ENCODE results near the gene KLHL21.

KLHL21 gene

DNA sequence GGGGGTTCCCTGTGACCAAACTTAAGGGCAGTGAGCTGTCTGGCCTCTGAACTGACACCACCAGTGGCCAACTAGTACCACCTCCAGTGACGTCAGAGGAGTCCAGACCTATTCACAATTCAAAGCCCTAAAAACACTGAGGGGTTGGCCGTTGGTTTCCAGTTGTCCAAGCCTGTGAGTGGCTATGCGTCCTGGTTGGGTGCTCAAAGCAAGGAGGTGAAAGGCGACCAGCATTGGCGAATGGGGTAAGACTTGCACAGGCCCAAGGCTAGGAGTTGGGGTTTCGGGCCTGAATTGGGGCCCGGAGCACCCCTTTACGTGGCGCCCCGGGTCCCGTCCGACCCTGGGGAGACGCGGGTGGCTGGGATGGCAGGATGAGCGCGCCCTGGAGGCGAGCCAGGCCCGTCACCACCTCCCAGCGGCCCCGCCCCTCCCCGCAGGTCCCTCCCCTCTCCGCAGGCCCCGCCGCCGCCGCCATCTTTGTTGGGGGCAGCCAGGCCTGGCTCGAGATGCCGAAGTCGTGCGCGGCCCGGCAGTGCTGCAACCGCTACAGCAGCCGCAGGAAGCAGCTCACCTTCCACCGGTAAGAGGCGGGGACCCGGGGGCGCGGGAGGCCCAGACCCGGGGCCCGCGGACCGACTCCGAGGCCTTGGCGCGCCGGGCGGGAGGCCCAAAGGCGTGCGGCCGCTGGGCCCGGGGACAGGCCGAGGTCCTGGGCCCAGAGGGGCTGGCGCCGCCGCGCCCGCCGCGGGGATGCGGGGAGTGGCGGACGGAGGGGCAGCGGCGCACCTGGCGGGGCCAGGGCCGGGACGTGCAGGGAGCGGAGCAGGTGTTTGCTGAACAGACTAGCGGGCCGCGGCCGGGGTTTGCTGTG is 22.3 kb upstream of the KLHL21 start, which contains the start of gene THAP3:
THAP3 (plus strand) TSS at position 159 of the 874 bp plus-strand sequence; CDS start at position 510, 351 bp downstream.
- DNase-seq (ENCODE audit: low spot score) = peak; percentile 83

DNA sequence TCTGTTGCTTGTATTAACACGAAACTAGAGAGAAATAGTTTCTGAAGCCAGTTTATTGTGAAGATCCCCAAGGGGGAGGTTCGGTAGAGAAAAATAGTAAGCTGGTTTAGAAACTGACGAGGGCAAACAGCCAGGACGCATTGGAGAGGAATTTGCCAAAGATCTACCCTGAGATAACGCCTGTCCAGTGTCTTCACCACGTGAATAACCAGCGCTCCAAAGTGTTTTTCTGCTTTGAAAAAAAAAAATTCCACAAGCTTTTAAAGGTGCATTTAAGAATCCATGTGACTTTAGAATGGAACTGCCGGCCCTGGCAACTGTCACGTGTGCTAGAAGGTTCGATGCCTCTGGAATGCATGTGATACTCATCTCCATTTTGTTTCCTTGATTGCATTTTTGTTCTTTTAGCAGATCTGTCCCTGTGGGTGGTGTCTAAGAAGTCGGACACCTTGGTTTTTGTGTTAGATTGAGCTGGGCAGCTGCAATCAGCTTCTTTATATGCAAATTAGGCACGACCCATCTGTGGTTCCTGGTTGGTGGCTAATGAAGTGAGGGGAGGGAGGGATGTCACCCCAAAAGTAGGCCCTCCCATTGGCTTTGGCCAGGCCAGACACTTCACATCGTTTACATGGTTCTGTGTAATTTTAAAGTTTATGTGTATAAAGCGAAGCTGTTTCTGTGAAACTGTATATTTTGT is 20.7 kb upstream of the KLHL21 start:
- DNase-seq (ENCODE audit: low spot score) (no peak), FAIRE-seq (no peak)

More for the DNA sequence above, 22.3 kb upstream of the KLHL21 start, which contains the start of gene THAP3:
- FAIRE-seq = no peak

DNA sequence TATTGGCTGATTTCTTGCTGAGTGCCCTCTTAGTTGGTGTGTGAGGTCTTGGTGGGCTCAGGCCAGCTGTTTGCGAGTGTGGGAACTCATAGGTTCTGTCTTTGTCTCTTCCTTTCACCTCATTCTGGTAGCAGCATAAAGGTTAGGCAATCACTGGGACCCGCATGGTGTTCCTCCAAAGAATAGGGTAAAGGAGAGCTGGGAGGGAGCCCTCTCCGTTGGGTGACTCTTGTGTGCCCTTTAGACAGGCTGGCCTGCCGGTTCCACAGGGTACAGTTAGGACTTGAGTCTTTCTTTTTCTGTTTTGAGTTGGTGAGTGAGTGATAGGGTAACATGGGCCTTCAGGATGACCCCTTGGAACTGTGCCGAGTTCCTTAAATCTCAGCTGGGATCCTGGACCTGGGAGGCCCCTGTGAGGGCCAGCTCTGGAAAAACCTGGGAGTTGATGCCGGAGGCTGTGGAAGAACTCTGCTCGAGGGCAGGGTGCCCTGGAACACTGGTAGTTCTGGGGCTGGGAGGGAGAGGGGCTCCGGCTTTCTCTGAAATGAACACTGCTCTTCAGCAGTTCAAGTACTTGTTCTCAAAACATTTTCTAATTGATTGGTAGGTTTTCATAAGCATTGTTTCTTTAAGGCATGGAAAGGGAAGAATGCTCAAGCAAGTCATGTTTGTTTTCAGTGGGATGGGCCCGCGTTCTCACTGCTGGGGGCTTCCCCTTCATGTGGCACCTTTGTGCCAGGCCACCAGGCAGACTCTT is 19.9 kb upstream of the KLHL21 start:
- DNase-seq (ENCODE audit: low spot score) (no peak), FAIRE-seq (no peak)

DNA sequence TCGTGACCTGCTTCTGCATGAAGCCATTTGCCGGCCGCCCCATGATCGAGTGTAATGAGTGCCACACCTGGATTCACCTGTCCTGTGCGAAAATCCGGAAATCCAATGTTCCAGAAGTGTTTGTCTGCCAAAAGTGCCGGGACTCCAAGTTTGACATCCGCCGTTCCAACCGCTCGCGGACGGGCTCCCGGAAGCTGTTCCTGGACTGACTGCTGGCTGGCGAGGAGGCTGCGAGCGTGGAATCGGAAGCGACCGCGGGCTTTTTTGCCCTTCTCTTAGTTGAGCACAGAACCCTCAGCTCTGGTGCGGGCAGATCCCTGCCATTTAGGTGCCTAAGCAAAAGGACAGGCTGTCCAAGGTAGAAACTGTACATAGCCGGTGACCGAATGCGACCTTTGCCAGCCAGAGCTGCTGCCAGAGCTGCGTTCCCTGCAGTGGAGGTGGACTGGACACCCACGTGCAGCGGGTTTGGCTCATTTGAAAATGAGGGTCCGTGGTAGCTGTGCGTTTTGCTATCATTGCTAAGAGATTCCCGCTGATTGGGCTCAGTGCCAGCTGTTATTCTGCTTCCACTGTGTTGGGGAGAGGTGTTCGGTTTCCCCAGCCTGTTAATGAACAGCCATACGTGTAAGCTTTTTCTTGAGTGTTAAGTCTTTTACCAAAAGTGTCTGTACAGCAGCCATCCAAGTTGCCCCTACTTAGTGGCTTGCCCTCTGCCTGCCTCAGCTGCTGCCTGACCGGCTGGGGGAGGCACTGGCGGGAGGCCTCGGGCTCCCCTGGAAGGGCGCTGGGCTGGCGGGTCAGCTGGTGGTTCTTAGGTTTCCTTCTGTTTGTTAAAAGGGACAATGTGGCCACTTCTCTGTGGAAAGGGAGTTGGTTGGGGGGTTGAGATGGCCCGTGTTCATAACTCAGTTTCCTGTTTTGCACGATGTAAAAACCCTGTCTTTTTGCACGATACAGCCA is 19.0 kb upstream of the KLHL21 start:
- DNase-seq (ENCODE audit: low spot score) (no peak), FAIRE-seq (no peak)

DNA sequence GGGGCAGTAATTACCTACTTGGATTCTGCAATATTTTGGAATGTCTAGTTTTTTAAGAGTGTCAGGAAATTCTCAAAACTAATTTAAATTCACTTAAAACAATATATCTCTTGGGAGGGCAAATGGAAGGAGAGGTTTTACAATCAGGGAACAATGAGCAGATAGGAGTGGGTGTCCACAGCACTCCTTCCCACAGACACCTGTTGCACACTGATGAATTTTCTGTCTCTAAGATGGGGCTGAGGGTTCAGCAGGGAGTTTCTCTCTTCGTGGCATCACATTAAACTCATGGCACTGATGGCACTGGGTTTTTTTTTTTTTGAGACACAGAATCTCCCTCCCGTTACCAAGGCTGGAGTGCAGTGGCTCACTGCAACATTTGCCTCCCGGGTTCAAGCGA is 16.4 kb upstream of the KLHL21 start:
- FAIRE-seq (no peak), DNase-seq (ENCODE audit: low spot score) (no peak)

DNA sequence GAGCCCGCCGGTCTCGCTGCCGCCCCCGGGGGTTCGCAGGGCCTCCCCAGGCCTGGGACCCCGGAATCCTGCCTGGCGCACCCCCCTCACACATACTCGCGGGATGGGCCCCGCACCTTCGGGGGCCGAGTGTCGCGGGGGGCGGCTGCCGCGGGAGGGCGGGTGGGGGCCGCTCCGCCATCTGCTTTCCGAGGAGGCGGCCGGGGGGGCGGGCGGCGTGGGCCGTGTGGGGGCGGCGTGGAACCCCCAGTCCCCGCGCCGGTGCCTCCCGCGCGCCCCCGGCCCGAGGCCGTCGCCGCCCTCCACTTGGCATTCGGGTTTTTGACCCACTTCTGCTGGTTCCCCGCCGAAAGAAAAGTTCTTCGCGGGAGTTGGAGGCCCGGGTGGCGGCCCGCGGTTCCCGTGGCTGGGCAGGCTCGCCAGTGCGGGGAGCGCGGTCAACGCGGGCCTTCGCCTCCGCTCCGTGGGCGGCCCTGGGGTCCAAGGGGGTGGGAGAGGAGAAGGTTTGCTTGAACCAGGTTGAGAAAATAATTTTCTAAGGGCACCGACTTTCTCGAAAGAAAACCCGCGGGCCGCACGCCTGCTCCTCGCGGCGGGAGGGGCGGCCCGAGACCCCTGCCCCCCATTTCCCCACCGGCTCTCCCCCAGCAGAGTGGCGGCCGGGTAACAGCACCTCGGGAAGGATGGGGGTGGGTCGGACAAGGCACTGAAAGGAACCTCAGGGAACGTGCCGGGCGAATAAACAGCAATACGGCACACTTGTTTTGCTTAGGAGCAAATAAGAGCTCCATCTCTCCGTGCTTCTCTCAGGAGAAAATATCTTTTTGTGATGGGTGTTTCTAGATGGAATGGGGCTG is 12.5 kb upstream of the KLHL21 start:
- DNase-seq (ENCODE audit: low spot score) (no peak), FAIRE-seq (no peak)

DNA sequence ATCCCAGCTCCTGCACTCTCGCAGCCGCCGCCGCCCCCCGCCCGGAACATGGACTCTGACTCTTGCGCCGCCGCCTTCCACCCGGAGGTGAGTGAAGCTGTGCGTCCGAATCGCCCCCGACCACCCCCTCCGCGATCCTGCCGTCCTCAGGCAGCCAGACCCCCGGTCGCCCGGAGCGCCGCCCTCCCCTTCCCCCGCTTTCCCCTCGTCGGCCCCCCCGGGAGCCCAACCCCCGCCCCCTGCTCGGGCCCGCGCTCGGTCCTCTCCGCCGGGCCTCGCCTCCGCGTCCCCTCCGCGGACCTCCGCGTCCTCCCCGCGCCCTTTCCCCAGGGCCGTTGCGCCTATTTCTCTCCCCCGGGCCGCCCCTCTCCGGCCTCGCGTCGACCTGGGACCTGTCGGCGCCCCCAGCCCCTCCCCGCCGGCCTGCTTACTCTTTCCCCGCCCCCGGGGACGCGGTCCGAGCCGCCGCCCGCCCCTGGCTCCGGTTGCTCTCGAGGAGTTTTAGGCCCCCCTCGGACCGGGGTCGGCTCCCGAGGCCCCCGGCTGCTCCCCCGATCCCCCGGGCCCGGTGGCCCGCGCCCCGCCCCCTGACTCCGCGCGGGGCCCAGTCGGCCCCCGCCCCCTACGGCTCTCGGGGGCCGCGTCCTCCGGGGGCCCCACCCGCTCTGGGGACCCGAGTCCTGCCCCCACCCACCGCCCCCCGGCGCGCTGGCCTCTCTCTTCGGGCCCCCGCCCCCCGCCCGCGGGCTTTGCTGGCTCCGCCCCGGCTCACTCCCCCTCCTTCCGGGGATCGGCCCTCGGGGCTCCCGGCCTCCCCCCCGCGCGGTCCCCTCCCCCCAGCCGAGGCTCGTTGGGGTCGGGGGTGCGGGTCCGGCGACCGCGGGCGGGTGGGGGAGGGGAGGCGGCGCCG is 11.6 kb upstream of the KLHL21 start:
- FAIRE-seq = no peak

DNA sequence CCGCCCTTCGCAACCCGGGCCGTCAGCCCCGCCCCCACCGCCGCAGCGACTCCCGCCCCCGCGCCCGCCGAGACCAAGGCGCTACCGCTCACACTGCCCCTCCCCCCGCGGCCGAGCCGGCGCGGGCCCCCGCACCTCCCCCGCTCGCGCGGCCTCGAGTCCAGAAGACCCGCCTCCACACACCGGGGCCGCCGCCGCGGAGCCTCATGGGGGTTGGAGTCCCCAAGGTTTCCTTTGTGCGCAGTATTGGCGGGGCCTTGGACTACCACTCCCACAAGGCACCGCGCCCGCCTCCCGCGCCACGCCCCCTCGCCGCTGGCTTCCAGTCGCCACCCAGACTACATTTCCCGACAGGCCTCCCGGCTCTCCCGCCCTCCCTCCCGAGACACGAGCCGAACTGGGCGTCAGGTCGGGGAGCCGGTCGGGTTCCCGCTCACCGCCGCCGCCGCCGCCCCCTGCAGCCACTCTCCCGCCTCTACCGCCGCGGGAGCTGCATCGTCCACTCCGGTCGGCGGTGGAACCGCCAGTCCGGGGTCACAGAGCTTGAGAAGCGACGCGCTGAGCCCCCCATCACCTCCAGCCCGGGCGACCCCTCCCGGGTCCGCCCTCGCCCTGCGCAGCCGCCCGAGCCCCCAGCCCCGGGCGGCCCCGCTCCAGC is 10.8 kb upstream of the KLHL21 start, which contains the start of gene PHF13:
PHF13 (plus strand) TSS at position 371 of the 658 bp plus-strand sequence. CDS start 336 bp downstream, outside the sequence.
- FAIRE-seq (no peak), DNase-seq (ENCODE audit: low spot score) (peak; percentile 94)

More for the DNA sequence above, 11.6 kb upstream of the KLHL21 start:
- DNase-seq (ENCODE audit: low spot score) = no peak

DNA sequence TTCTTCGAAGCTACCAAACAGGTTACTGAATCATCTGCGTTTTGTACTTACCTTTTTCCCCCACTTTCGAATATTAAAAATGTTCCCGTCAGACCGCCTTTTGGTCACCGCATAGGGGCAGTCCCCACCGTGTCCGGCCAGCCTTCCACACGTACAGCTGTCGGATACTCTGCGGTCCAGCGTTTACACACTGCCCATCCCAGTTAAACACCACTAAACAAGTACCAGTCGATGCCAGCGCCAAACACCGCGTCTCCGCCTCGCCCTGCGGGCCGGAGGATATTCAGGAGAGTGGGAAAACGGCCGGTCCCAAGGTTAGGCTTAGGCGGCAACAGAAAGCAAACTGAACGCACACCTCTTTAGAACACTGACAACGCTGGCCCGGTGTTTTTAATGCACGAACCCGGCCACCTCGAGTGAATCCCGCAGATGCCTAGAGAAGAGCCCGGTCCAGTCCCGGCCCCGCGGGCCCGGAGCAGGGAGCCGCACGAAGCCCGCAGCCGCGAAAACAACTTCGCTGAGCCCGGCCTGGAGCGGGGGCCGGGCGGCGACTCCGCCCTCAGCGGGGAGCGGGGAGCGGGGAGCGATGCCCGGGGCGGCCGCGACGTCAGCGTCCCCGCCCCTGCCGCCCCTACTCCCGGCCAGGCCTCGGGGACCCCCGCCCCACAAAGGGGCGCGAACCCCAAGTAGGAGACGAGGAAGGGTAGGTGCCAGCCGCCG is 10.1 kb upstream of the KLHL21 start:
- DNase-seq (ENCODE audit: low spot score) (peak; percentile 64), FAIRE-seq (no peak)

DNA sequence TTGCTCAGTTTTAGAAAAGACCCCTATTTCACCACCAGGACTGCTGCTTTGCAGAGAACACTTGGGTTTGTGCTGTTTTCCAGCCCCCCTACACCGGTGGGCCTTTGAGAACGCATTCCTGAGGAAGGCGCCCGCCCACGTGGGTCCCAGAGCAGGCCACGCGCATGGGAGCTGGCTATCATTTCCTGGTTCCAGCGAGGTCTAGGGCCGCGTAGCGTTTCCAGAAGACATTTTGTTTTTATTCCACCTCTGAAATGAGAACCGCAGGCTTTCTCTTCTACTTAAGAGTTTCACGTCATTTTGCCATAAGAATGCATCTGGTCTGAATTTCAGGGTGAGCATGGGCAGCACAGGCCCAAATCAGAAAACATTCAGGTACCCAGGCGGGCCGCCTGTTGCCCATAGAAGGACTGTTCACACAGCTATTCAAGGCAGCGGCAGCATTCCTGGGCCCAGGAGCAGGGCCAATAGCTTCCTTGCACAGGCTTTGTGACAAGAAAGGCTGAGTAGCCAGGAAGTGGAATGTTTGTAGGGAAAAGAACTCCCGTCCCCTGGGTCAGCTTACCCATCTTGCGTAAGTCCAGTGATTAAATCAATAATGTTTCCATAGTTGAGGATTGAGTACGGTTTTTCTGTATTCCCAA is 1.4 kb upstream of the KLHL21 start:
- DNase-seq (ENCODE audit: low spot score) (no peak), FAIRE-seq (no peak)

DNA sequence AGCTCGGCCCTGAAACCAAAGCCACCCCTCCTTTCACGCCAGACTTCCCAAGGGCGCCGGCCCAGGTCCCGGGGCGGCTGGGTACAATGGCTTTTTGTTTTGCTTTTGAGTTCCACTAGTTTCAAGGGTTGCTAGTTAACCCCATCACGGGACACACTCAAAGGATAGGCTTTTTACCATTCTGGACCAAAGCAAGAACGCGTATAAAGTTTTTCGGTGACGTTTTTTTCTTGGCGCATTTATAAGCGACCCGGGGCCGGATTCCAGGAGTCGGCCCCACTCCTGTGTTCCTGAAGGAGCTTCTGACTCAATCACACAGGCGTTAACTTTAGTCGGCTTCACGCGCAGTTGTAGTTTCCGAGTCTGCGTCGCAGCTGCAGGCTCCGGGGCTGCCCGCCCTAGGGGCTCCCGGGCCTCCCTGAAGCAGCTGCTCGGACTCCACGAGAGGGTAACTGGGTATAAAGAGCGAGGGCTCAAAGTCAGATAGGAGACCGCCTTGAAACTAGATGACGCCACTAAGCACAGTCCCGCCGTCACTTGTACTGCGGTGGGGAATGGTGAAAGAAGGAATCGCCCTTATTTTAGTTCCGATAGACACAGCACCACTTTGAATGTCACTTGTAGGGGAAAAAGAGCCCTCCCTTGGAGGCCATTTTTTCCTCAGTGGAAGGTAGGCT is 707 bp upstream of the KLHL21 start:
- no peak for FAIRE-seq

DNA sequence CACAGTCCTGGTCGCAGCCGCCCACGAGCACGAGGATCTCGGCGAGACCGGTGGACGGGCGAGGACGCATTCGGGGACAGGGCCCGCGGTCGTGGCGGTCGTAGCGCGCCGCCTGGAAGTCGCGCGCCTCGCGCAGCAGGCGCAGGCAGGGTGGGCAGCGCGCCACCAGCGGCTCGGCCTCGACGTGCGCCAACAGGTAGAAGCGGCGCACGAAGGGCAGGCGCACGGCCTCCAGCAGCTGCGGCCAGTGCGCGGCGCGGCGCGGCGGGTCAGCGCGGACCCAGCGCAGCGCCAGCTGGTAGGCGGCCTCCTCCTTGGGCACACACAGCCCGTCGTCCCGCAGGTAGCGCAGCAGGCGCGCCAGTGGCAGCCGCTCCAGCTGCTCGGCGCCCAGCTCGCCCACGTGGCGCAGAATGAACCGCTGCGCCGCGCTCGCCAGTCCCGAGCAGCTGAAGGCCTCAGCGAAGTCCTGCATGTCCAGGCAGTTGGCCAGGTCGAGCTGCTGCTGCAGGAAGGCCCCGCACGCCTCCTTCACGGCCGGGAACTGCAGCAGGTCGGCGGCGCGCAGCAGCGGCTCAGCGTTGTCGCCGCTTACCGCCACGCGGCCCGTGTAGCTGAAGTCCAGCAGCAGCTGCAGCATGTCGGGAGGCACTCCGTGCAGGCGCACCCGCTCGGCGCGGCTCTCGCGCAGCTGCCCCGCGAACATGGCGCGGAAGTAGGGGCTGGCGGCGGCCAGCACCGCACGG is 573 bp downstream of the KLHL21 start:
- DNase-seq (ENCODE audit: low spot score) = no peak
- FAIRE-seq = no peak

More for the DNA sequence above, 707 bp upstream of the KLHL21 start:
- DNase-seq (ENCODE audit: low spot score) = no peak

DNA sequence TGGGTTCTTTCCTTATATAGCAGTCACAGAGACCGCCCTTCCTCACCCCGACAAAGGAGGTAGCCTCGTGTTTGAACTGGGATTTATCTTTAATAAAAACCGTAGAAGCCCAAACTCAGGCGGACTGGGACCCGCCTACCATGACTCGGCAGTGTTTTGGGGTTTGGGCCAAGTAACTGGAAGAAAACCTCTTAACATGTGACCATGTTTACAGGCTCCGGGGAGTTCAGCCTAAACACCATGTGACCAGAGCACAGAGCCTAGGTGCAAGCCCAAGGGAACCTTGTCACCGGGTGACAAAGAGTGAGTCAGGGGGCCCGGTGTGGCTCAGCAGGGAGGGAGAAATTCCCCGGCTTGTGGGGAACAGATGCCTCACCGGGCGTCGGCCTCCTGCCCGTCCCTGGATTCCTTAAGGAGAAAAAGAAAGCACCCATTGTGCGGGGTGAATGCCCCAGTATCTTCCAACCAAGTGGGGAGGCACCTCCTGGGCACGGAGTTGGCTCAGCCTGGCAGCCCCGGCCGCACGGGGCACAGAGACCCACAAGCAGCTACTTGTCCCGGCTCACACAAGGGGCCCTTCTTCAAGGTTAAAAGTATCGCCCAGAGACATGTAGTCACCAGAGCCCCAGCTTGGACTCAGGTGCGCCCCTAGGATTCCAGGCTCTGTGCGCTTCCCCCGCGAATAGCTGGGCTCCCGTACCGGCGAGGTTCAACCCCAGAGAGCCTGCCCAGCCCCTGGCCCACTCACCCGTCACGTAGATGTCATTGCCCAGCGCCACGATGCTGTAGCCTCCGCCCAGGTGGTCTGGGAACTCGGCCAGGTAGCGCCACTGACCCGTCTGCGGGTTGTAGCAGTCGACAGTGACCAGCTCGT is 1.4 kb downstream of the KLHL21 start:
- FAIRE-seq (no peak), DNase-seq (ENCODE audit: low spot score) (peak; percentile 63)

DNA sequence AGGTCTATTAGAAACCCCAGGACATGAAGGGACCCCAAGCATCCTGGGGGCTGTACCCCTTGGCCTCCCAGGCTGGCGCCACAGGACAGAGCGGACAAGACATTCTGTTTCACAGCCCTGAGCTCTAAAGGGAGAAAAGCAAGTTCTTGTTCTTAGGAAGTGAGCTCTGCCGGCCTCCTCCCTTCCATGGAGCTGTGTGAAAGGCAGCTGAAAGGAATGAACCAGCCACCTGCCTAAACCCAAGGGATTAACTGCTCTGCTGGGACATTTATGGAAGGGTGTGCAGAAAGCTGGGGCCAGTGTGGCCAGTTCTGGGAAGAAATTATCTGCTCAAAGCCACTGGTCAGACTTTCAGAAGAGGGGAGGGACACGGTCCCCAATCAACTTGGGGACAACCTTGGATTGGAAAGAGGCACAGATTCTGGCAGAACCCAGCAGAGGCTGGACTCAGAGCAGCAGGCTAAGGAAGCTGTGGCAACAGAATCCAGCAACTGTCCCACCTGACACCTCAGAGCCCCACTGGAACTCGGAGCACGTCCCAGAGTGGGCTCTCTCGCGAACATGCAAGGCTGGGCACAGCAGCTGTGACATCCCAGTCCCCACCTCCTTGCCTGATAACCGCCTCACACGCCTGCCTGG is 2.1 kb downstream of the KLHL21 start:
- DNase-seq (ENCODE audit: low spot score) (no peak), FAIRE-seq (no peak)
